RWPE2 (cell line): ENCODE results near the gene PDE8A.

Experiments used
- ATAC-seq: fragments of 200-7000 bp; cut with Tn5 transposase; 3 replicates; pipeline ENCODE4 v1.9.1; 2021; ENCODE audit warnings: low read depth
- DNase-seq: peaks from one replicate; pipeline ENCODE4 v3.0.0-alpha.2; 2020; ENCODE audit warnings: low spot score
- H3K27ac ChIP-seq: fragments of 450-650 bp; 2 replicates; pipeline ENCODE4 v1.5.1; 2017; ENCODE audit warnings: mild to moderate bottlenecking; ENCODE audit not compliant: poor library complexity, severe bottlenecking
- H3K27me3 ChIP-seq: fragments of 250-450 bp; sonication (Bioruptor Pico); 2 replicates; pipeline ENCODE4 v1.5.1; 2021; ENCODE audit warnings: mild to moderate bottlenecking, moderate library complexity; ENCODE audit not compliant: insufficient read depth, poor library complexity, severe bottlenecking
- H3K36me3 ChIP-seq: fragments of 250-450 bp; sonication (Bioruptor Pico); 2 replicates; pipeline ENCODE4 v1.5.1; 2020; ENCODE audit warnings: low read depth, mild to moderate bottlenecking, moderate library complexity
- H3K4me1 ChIP-seq: fragments of 250-450 bp; sonication (Bioruptor Pico); 2 replicates; pipeline ENCODE4 v1.5.1; 2021; ENCODE audit warnings: mild to moderate bottlenecking, moderate library complexity; ENCODE audit not compliant: insufficient read depth, poor library complexity, severe bottlenecking
- H3K4me3 ChIP-seq: fragments of 250-450 bp; sonication (Bioruptor Pico); 2 replicates; pipeline ENCODE4 v1.5.1; 2021; ENCODE audit warnings: mild to moderate bottlenecking, moderate library complexity; ENCODE audit not compliant: severe bottlenecking
- H3K9me3 ChIP-seq: fragments of 250-450 bp; sonication (Bioruptor Pico); 2 replicates; pipeline ENCODE4 v1.5.1; 2021; ENCODE audit warnings: mild to moderate bottlenecking, moderate library complexity; ENCODE audit not compliant: severe bottlenecking
- CTCF ChIP-seq: fragments of 450-650 bp; IDR thresholded peaks from one replicate; pipeline ENCODE4 v1.5.1; 2017; ENCODE audit warnings: mild to moderate bottlenecking, moderate library complexity; ENCODE audit not compliant: poor library complexity, severe bottlenecking

Gene PDE8A

GRCh38 chr15:85044251-85044853 is 62.7 kb downstream of the PDE8A start:
- Histone ChIP-seq H3K27me3 (no peaks in the 10 kb centered on the region), H3K9me3 (no peaks in the 10 kb centered on the region), H3K4me1 (peaks cover 26% of the 10 kb centered on the region), H3K4me3 (no peak overlapping the region), H3K27ac (no peak overlapping the region), H3K36me3 (no peaks in the 10 kb centered on the region)
- no peak for DNase-seq
- peak; percentile 81 for TF ChIP-seq CTCF
- ATAC-seq: peak; percentile 41; the same call in 1 of the 3 replicates

GRCh38 chr15:85044894-85045293 is 63.2 kb downstream of the PDE8A start:
- Histone ChIP-seq H3K36me3 (no peaks in the 10 kb centered on the region), H3K27ac (no peak overlapping the region), H3K4me3 (no peak overlapping the region), H3K9me3 (no peaks in the 10 kb centered on the region), H3K4me1 (peaks cover 26% of the 10 kb centered on the region), H3K27me3 (no peaks in the 10 kb centered on the region)
- ATAC-seq (no peak), DNase-seq (no peak)
- TF ChIP-seq CTCF: no peak

GRCh38 chr15:85045615-85046014 is 64.0 kb downstream of the PDE8A start:
- Histone ChIP-seq H3K27ac (peak overlapping the region; percentile 83), H3K4me1 (peaks cover 26% of the 10 kb centered on the region), H3K36me3 (no peaks in the 10 kb centered on the region), H3K27me3 (no peaks in the 10 kb centered on the region), H3K9me3 (no peaks in the 10 kb centered on the region), H3K4me3 (no peak overlapping the region)
- DNase-seq: no peak
- ATAC-seq: no peak
- TF ChIP-seq CTCF: no peak

- no peak for TF ChIP-seq CTCF
- H3K27ac ChIP-seq: peak overlapping the region; percentile 83
- no peak overlapping the region for H3K4me3 ChIP-seq
- no peaks in the 10 kb centered on the region for H3K9me3 ChIP-seq
- no peak for DNase-seq
- ATAC-seq: peak; percentile 96
- H3K36me3 ChIP-seq: no peaks in the 10 kb centered on the region
- H3K27me3 ChIP-seq: no peaks in the 10 kb centered on the region
- H3K4me1 ChIP-seq: peaks cover 26% of the 10 kb centered on the region
Observed at GRCh38 chr15:85047271-85047948, 65.8 kb downstream of the PDE8A start.

- no peak overlapping the region for H3K4me3 ChIP-seq
- DNase-seq (no peak), ATAC-seq (no peak)
- H3K4me1 ChIP-seq: peaks cover 26% of the 10 kb centered on the region
- no peaks in the 10 kb centered on the region for H3K27me3 ChIP-seq
- no peaks in the 10 kb centered on the region for H3K9me3 ChIP-seq
- H3K27ac ChIP-seq: peak overlapping the region; percentile 83
- H3K36me3 ChIP-seq: no peaks in the 10 kb centered on the region
- TF ChIP-seq CTCF: no peak
Observed at GRCh38 chr15:85048430-85048829, 66.8 kb downstream of the PDE8A start.
